ENCODE results near the gene PTPRM.

PTPRM gene

GRCh38 chr18:8001711-8002301 lies 434.7 kb downstream of the PTPRM start (continued):
- TF ChIP-seq TCF7L2 (IDR thresholded peaks at IDR 0.05; ENCODE audit: borderline replicate concordance, low read depth, low read length) (0 out of 2 replicates have a peak, but pooled peaks have one; percentile 41), PRDM4 (tag by site-specific recombination; IDR thresholded peaks at IDR 0.05) (0 out of 2 replicates have a peak, but pooled peaks have one; percentile 54), SP3 (tag by site-specific recombination; IDR thresholded peaks at IDR 0.05) (no peak), ZNF366 (tag by site-specific recombination; conservative IDR thresholded peaks at IDR 0.05) (peak; percentile 47), GFI1B (tag by site-specific recombination; IDR thresholded peaks at IDR 0.05) (peak; percentile 16; the same call in 1 of the 2 replicates), FEZF1 (tag by site-specific recombination; IDR thresholded peaks at IDR 0.05) (peak; percentile 77), ZNF677 (tag by site-specific recombination; IDR thresholded peaks at IDR 0.05) (no peak), ZFP37 (tag by site-specific recombination; IDR thresholded peaks at IDR 0.05) (peak; percentile 61; the same call in 1 of the 2 replicates)

DNA sequence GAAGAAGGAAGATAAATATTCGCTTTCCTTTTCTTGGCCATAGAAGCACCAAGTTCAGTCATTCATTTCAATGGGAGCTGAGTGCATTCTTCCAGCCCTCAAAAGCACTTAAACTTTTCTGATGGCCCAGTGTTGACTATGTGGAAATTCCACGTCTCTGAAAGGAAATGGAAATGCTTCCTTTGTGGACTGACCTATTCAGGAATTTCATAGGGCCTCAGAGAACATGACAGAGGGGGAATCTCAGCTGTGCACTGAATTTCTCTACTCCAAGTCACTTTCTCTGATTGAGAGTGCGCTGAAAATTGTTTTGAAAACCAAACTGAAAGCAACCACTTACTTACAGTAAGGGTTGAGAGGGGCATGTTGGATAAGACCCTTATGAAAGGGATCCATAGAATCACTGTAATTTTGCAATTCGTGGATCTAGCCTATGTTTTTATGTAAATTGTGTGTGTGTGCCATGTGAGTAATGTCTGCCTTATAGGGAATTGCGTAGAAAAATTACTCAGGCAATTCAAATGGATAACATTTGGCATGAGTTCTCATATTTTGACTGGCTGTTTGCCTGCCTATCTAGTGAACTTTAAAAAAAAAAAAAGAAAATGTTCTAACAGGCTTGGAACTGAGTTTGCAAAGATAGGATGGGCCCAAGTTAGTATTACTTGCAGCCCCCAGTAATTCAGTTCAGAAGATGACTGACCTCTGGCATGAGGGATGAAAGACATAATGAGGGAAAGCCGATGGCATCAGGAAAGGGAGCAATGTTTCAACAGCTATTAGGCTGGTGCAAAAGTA lies 437.0 kb downstream of the PTPRM start:
- no peak overlapping the region for H3K27ac ChIP-seq (ENCODE audit: extremely low read depth, low read depth, low read length)
- H3K9me3 ChIP-seq (ENCODE audit: control insufficient read depth, insufficient read depth, low read depth, low read length) = no peaks in the 10 kb centered on the region
- peaks cover 9% of the 10 kb centered on the region for H3K4me1 ChIP-seq (ENCODE audit: control insufficient read depth, insufficient read depth, low read length)
- POLR2A ChIA-PET = no interaction called here
- TF ChIP-seq ZNF660 (tag by site-specific recombination; IDR thresholded peaks at IDR 0.05) (no peak), ZSCAN16 (tag by site-specific recombination; IDR thresholded peaks at IDR 0.05) (no peak), ZNF623 (tag by site-specific recombination; IDR thresholded peaks at IDR 0.05) (no peak), ZNF692 (tag by site-specific recombination; IDR thresholded peaks at IDR 0.05) (no peak), ZNF423 (tag by site-specific recombination; IDR thresholded peaks at IDR 0.05) (no peak)
- TF ChIP-seq, protein P1, sequence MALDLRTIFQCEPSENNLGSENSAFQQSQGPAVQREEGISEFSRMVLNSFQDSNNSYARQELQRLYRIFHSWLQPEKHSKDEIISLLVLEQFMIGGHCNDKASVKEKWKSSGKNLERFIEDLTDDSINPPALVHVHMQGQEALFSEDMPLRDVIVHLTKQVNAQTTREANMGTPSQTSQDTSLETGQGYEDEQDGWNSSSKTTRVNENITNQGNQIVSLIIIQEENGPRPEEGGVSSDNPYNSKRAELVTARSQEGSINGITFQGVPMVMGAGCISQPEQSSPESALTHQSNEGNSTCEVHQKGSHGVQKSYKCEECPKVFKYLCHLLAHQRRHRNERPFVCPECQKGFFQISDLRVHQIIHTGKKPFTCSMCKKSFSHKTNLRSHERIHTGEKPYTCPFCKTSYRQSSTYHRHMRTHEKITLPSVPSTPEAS (tag by site-specific recombination; IDR thresholded peaks at IDR 0.05) = no peak
- no peaks in the 10 kb centered on the region for H3K36me3 ChIP-seq (ENCODE audit: control insufficient read depth in 2 of 2, insufficient read depth in 1 of 2, low read length in 2 of 2)
- no peak overlapping the region for H3K4me3 ChIP-seq (ENCODE audit: low read depth, low read length)
- CTCF ChIA-PET = no interaction called here

DNA sequence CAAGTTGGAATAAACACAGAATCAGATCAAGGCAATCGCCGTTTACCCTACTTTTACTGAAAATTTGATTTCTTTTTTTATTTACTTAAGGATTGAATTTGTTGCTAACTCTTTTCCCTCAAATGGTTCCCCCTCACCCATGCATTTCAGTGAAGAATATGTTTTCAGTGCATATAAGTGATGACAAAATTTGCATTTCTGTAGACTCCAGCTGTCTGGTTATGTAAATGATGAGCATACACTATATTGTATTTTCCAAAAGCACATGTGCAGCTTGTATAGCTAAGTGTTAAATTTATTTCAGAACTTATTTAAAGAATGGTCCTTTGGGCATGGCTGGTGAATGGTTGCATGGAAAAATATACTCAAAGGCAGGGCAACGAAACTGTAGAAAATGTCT lies 437.7 kb downstream of the PTPRM start:
- H3K27ac ChIP-seq (ENCODE audit: extremely low read depth, low read depth, low read length) = no peak overlapping the region
- peaks cover 9% of the 10 kb centered on the region for H3K4me1 ChIP-seq (ENCODE audit: control insufficient read depth, insufficient read depth, low read length)
- no peak for TF ChIP-seq ZNF223 (tag by site-specific recombination; IDR thresholded peaks at IDR 0.05)
- no peak for TF ChIP-seq MEIS1 (CRISPR knock-in tag; IDR thresholded peaks at IDR 0.05; ENCODE audit: borderline replicate concordance)
- TF ChIP-seq ZSCAN23 (tag by site-specific recombination; IDR thresholded peaks at IDR 0.05) = no peak
- no peak for TF ChIP-seq FEZF1 (tag by site-specific recombination; IDR thresholded peaks at IDR 0.05)
- TF ChIP-seq ZBTB8A (tag by site-specific recombination; IDR thresholded peaks at IDR 0.05) = no peak
- TF ChIP-seq HOXD13 (CRISPR knock-in tag; IDR thresholded peaks at IDR 0.05; ENCODE audit: borderline replicate concordance) = no peak
- TF ChIP-seq ZNF274 (IDR thresholded peaks at IDR 0.05; ENCODE audit: low read length) = no peak
- no peak for TF ChIP-seq ZNF274 (tag by site-specific recombination; IDR thresholded peaks at IDR 0.05; ENCODE audit: borderline replicate concordance)
- no peak for TF ChIP-seq ZNF248 (tag by site-specific recombination; IDR thresholded peaks at IDR 0.05)
- TF ChIP-seq, protein P2, sequence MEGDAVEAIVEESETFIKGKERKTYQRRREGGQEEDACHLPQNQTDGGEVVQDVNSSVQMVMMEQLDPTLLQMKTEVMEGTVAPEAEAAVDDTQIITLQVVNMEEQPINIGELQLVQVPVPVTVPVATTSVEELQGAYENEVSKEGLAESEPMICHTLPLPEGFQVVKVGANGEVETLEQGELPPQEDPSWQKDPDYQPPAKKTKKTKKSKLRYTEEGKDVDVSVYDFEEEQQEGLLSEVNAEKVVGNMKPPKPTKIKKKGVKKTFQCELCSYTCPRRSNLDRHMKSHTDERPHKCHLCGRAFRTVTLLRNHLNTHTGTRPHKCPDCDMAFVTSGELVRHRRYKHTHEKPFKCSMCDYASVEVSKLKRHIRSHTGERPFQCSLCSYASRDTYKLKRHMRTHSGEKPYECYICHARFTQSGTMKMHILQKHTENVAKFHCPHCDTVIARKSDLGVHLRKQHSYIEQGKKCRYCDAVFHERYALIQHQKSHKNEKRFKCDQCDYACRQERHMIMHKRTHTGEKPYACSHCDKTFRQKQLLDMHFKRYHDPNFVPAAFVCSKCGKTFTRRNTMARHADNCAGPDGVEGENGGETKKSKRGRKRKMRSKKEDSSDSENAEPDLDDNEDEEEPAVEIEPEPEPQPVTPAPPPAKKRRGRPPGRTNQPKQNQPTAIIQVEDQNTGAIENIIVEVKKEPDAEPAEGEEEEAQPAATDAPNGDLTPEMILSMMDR (tag by site-specific recombination; IDR thresholded peaks at IDR 0.05) = no peak
- no peak for TF ChIP-seq ZNF140 (tag by site-specific recombination; IDR thresholded peaks at IDR 0.05)
- no peak for TF ChIP-seq ZBTB20 (tag by site-specific recombination; IDR thresholded peaks at IDR 0.05)
- no peak for TF ChIP-seq ZNF24 (tag by site-specific recombination; IDR thresholded peaks at IDR 0.05)
- TF ChIP-seq ZNF785 (tag by site-specific recombination; IDR thresholded peaks at IDR 0.05) = no peak
- TF ChIP-seq ZNF623 (tag by site-specific recombination; IDR thresholded peaks at IDR 0.05) = no peak
- no peak for TF ChIP-seq ZNF701 (tag by site-specific recombination; IDR thresholded peaks at IDR 0.05)
- no peak overlapping the region for H3K4me3 ChIP-seq (ENCODE audit: low read depth, low read length)
- no peaks in the 10 kb centered on the region for H3K9me3 ChIP-seq (ENCODE audit: control insufficient read depth, insufficient read depth, low read depth, low read length)
- POLR2A ChIA-PET = no interaction called here
- H3K36me3 ChIP-seq (ENCODE audit: control insufficient read depth in 2 of 2, insufficient read depth in 1 of 2, low read length in 2 of 2) = no peaks in the 10 kb centered on the region
- CTCF ChIA-PET = no interaction called here

Measured in HEK293 (cell line).